IgD-negative memory B cell (primary cell): ENCODE measurements around the gene TP63. TPM values are rescaled to one million over a fixed set of nuclear protein-coding genes. Genes with fewer than 3 reads are reported as not detected.

Experiments
- H3K27ac Mint-ChIP-seq, 3 donors: one replicate each; pipeline ENCODE4 v1.8.0; 2020 to 2022; ENCODE audit warnings: mild to moderate bottlenecking in 3 of 3, mixed read lengths in 3 of 3, moderate library complexity in 1 of 3
- H3K27me3 Mint-ChIP-seq: one replicate; pipeline ENCODE4 v1.8.0; 2021; ENCODE audit warnings: mixed read lengths
- H3K36me3 Mint-ChIP-seq: one replicate; pipeline ENCODE4 v1.8.0; 2020; ENCODE audit warnings: mild to moderate bottlenecking, mixed read lengths
- H3K4me1 Mint-ChIP-seq, 3 donors: one replicate each; pipeline ENCODE4 v1.8.0; 2020 to 2022; ENCODE audit warnings: mixed read lengths in 3 of 3, mild to moderate bottlenecking in 1 of 3
- H3K4me3 Mint-ChIP-seq, 4 donors: one replicate each; pipeline ENCODE4 v1.8.0; 2020 to 2022; ENCODE audit warnings: mild to moderate bottlenecking in 4 of 4, mixed read lengths in 4 of 4, moderate library complexity in 3 of 4
- H3K9me3 Mint-ChIP-seq, 3 donors: one replicate each; pipeline ENCODE4 v1.8.0; 2020 to 2021; ENCODE audit warnings: mixed read lengths in 3 of 3, mild to moderate bottlenecking in 1 of 3
- polyA plus RNA-seq: library from polyadenylated mRNA; unstranded; fragments of 300-500 nt; fragmentation: Illumina TruSeq; gene quantifications from one replicate; pipeline ENCODE4 v1.2.3, GENCODE V29; 2021

The TP63 gene
- polyA plus RNA-seq, 1 donor from 2014 or later, result 1.0 TPM

GRCh38 chr3:189779166-189779565 lies 148.0 kb downstream of the TP63 start:
- Mint-ChIP-seq H3K36me3 (no peaks in the 10 kb centered on the region), H3K9me3 (peaks cover 0 to 2% (median 0%) of the 10 kb centered on the region in 3 donors), H3K4me3 (no peak overlapping the region)

GRCh38 chr3:189780546-189781270 lies 149.5 kb downstream of the TP63 start:
- Mint-ChIP-seq H3K9me3 (peaks cover 0 to 2% (median 0%) of the 10 kb centered on the region in 3 donors), H3K36me3 (no peaks in the 10 kb centered on the region), H3K27ac (no peak overlapping the region), H3K27me3 (peaks cover 1% of the 10 kb centered on the region), H3K4me1 (peaks cover 0 to 4% (median 1%) of the 10 kb centered on the region in 3 donors), H3K4me3 (no peak overlapping the region)

More at GRCh38 chr3:189779166-189779565, 148.0 kb downstream of the TP63 start:
- no peak overlapping the region for H3K27ac Mint-ChIP-seq
- H3K4me1 Mint-ChIP-seq, result peaks cover 0 to 5% (median 0%) of the 10 kb centered on the region in 3 donors
- H3K27me3 Mint-ChIP-seq, result peaks cover 1% of the 10 kb centered on the region

GRCh38 chr3:189781415-189781814 lies 150.2 kb downstream of the TP63 start:
- H3K9me3 Mint-ChIP-seq, result peaks cover 0 to 2% (median 0%) of the 10 kb centered on the region in 3 donors
- peaks cover 1% of the 10 kb centered on the region for H3K27me3 Mint-ChIP-seq
- H3K4me1 Mint-ChIP-seq, result peaks cover 0 to 4% (median 2%) of the 10 kb centered on the region in 3 donors
- H3K27ac Mint-ChIP-seq, result no peak overlapping the region
- no peaks in the 10 kb centered on the region for H3K36me3 Mint-ChIP-seq
- no peak overlapping the region for H3K4me3 Mint-ChIP-seq

- no peaks in the 10 kb centered on the region for H3K27me3 Mint-ChIP-seq
- peaks cover 0 to 2% (median 0%) of the 10 kb centered on the region in 3 donors for H3K9me3 Mint-ChIP-seq
- H3K4me3 Mint-ChIP-seq, result no peak overlapping the region
- no peak overlapping the region for H3K27ac Mint-ChIP-seq
- no peaks in the 10 kb centered on the region for H3K36me3 Mint-ChIP-seq
- H3K4me1 Mint-ChIP-seq, result peaks cover 0 to 7% (median 3%) of the 10 kb centered on the region in 3 donors
These were observed 155.4 kb downstream of the TP63 start for GRCh38 chr3:189786479-189787064.

GRCh38 chr3:189787191-189787590 lies 156.0 kb downstream of the TP63 start:
- Mint-ChIP-seq H3K9me3 (peaks cover 0 to 2% (median 0%) of the 10 kb centered on the region in 3 donors), H3K27me3 (no peaks in the 10 kb centered on the region), H3K36me3 (no peaks in the 10 kb centered on the region), H3K27ac (no peak overlapping the region), H3K4me3 (no peak overlapping the region), H3K4me1 (peaks cover 0 to 7% (median 3%) of the 10 kb centered on the region in 3 donors)

GRCh38 chr3:189787632-189788031 lies 156.4 kb downstream of the TP63 start:
- Mint-ChIP-seq H3K4me1 (peaks cover 0 to 7% (median 3%) of the 10 kb centered on the region in 3 donors), H3K36me3 (no peaks in the 10 kb centered on the region), H3K9me3 (peaks cover 0 to 2% (median 0%) of the 10 kb centered on the region in 3 donors), H3K4me3 (no peak overlapping the region), H3K27me3 (no peaks in the 10 kb centered on the region), H3K27ac (no peak overlapping the region)

- Mint-ChIP-seq H3K4me1 (peaks cover 0 to 7% (median 4%) of the 10 kb centered on the region in 3 donors), H3K27me3 (no peaks in the 10 kb centered on the region), H3K9me3 (no peaks in the 10 kb centered on the region), H3K27ac (no peak overlapping the region), H3K4me3 (no peak overlapping the region), H3K36me3 (no peaks in the 10 kb centered on the region)
These were observed 158.2 kb downstream of the TP63 start for GRCh38 chr3:189789432-189789831.

- Mint-ChIP-seq H3K36me3 (no peaks in the 10 kb centered on the region), H3K27me3 (peaks cover 2% of the 10 kb centered on the region), H3K4me1 (peaks cover 0 to 6% (median 4%) of the 10 kb centered on the region in 3 donors), H3K9me3 (no peaks in the 10 kb centered on the region), H3K27ac (no peak overlapping the region), H3K4me3 (peak overlapping the region in 2 of 4 donors; percentile 4 to 44)
These were observed 159.5 kb downstream of the TP63 start for GRCh38 chr3:189790658-189791057.

- no peaks in the 10 kb centered on the region for H3K36me3 Mint-ChIP-seq
- H3K9me3 Mint-ChIP-seq, result no peaks in the 10 kb centered on the region
- H3K27me3 Mint-ChIP-seq, result peaks cover 2% of the 10 kb centered on the region
These were observed 161.1 kb downstream of the TP63 start for GRCh38 chr3:189792046-189792929.

GRCh38 chr3:189794518-189794917 lies 163.3 kb downstream of the TP63 start:
- peaks cover 0 to 4% (median 4%) of the 10 kb centered on the region in 3 donors for H3K4me1 Mint-ChIP-seq
- H3K36me3 Mint-ChIP-seq, result no peaks in the 10 kb centered on the region
- H3K27me3 Mint-ChIP-seq, result peaks cover 2% of the 10 kb centered on the region
- no peaks in the 10 kb centered on the region for H3K9me3 Mint-ChIP-seq
- no peak overlapping the region for H3K27ac Mint-ChIP-seq
- no peak overlapping the region for H3K4me3 Mint-ChIP-seq

More at GRCh38 chr3:189792046-189792929, 161.1 kb downstream of the TP63 start:
- Mint-ChIP-seq H3K27ac (no peak overlapping the region), H3K4me3 (no peak overlapping the region), H3K4me1 (peaks cover 0 to 4% (median 4%) of the 10 kb centered on the region in 3 donors)

GRCh38 chr3:189797103-189797750 lies 166.0 kb downstream of the TP63 start:
- Mint-ChIP-seq H3K4me3 (no peak overlapping the region), H3K4me1 (peaks cover 0 to 1% (median 0%) of the 10 kb centered on the region in 3 donors), H3K36me3 (no peaks in the 10 kb centered on the region), H3K27me3 (peaks cover 2% of the 10 kb centered on the region), H3K27ac (no peak overlapping the region), H3K9me3 (no peaks in the 10 kb centered on the region)

GRCh38 chr3:189799366-189799765 lies 168.2 kb downstream of the TP63 start:
- no peak overlapping the region for H3K4me3 Mint-ChIP-seq
- H3K27ac Mint-ChIP-seq, result no peak overlapping the region
- no peaks in the 10 kb centered on the region for H3K36me3 Mint-ChIP-seq
- no peaks in the 10 kb centered on the region for H3K9me3 Mint-ChIP-seq
- peaks cover 2% of the 10 kb centered on the region for H3K27me3 Mint-ChIP-seq
- H3K4me1 Mint-ChIP-seq, result no peaks in the 10 kb centered on the region

- H3K27ac Mint-ChIP-seq, result no peak overlapping the region
- H3K4me3 Mint-ChIP-seq, result no peak overlapping the region
- H3K36me3 Mint-ChIP-seq, result no peaks in the 10 kb centered on the region
- no peaks in the 10 kb centered on the region for H3K4me1 Mint-ChIP-seq
- no peaks in the 10 kb centered on the region for H3K9me3 Mint-ChIP-seq
- H3K27me3 Mint-ChIP-seq, result peaks cover 1% of the 10 kb centered on the region
These were observed 169.2 kb downstream of the TP63 start for GRCh38 chr3:189800436-189800835.

- Mint-ChIP-seq H3K27me3 (peaks cover 3% of the 10 kb centered on the region), H3K4me3 (no peak overlapping the region), H3K4me1 (no peaks in the 10 kb centered on the region), H3K9me3 (no peaks in the 10 kb centered on the region), H3K27ac (no peak overlapping the region), H3K36me3 (no peaks in the 10 kb centered on the region)
These were observed 172.1 kb downstream of the TP63 start for GRCh38 chr3:189803254-189803653.
